GM18526 (cell line): ENCODE data around the gene NEUROD1.

Experiments
- POLR2A ChIP-seq: IDR thresholded peaks from 3 replicates; pipeline ENCODE4 v1.6.1; 2011; ENCODE audit not compliant: insufficient read length; ENCODE audit errors: extremely low read depth

The NEUROD1 gene

GRCh38 chr2:181680055-181680936 is at the start of gene NEUROD1:
Gene NEUROD1 (minus strand): TSS chr2:181680517. CDS start chr2:181678860, 1,657 bp downstream.
- no peak for TF ChIP-seq POLR2A

DNA sequence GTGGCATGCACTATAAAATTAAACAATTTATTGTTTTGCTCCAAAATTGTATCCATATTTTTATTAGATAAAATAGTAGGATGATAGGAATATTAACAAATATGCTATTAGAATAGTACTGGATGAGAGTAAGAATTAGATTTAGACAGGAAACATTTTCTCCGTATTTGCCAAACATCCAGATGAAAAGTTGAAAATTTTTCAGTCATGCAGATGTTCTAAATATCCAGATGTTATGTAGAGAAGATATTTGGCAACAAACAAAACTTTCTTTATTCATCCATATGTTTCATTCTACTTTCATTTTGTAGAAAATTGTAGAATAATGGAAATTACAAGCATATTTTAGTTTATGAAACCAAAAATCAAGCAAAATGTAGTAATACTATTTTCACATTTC is 45.2 kb upstream of the NEUROD1 start:
- TF ChIP-seq POLR2A = no peak

GRCh38 chr2:181724662-181725061 is 44.3 kb upstream of the NEUROD1 start:
- no peak for TF ChIP-seq POLR2A

GRCh38 chr2:181723731-181724130 is 43.4 kb upstream of the NEUROD1 start:
- no peak for TF ChIP-seq POLR2A

GRCh38 chr2:181715033-181715630 is 34.8 kb upstream of the NEUROD1 start:
- TF ChIP-seq POLR2A = no peak

DNA sequence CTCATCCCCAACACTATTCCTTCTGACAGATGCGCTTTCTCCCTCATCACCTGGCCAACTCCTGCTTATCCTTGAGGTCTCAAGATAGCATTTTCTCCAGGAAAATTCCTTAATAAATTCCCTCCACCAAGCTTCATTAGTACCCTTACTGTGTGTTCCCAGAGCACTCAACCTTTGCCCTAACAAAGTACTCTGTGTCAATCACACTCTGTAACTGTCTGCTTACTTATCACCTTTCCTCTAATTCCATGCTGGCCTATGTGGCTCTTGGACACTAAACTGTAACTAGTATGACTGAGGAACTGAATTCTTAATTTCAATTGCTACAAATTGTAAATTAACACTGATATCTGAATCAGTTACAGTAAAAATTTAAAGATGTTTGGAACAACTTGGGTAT is 17.9 kb upstream of the NEUROD1 start:
- no peak for TF ChIP-seq POLR2A

GRCh38 chr2:181697571-181697970 is 17.3 kb upstream of the NEUROD1 start:
- TF ChIP-seq POLR2A = no peak

- TF ChIP-seq POLR2A = no peak
These were observed 16.8 kb upstream of the NEUROD1 start for GRCh38 chr2:181697126-181697525.

DNA sequence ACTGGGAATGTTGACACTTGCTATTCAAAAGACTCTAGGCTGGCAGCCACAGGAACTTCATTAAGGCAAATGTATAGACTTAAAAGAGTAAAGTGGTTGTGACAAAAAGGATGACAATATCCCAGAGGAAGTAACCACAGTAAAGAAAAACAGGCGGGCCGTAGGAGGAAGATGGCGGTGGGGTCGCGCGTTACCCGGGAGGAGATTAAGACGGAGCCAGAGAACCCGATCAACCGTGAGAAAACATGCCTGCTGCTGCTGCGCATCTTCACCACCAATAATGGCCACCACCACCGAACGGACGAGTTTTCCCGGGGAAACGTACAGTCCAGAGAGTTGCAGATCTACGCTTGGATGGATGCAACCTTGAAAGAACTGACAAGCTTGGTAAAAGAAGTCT is 14.0 kb upstream of the NEUROD1 start:
- TF ChIP-seq POLR2A = no peak

- no peak for TF ChIP-seq POLR2A
These were observed 10.5 kb upstream of the NEUROD1 start for GRCh38 chr2:181690860-181691259.

DNA sequence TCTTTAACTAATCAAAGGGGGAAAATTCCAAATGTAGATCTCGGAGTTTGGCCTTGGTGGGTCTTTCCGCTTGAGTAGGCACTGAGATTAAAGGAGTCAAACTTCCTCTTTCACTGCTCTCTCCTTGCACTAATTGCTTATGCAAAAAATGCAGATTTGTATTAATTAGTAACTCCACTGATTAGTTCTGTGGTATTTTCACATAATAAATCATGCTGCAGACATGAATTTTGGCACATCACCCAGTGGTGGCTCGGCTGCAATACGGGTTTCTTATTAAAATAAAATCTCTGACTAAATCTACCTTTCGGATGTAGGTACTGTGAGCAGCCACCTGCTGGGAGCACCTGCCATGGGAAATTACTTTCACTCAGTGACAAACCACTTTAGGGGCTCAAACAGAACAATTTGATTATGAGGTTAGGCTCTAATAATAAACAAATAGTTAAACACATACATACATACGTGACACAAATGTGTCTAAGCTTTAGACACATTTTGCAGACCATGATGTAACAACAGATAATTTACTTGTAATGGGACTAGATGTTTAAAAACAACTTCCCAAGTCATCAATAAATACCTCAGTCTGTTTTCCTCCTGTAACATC is 6.4 kb upstream of the NEUROD1 start:
- no peak for TF ChIP-seq POLR2A

GRCh38 chr2:181685150-181685688 is 4.9 kb upstream of the NEUROD1 start:
- TF ChIP-seq POLR2A = no peak

GRCh38 chr2:181684454-181685149 is 4.3 kb upstream of the NEUROD1 start:
- TF ChIP-seq POLR2A = no peak

DNA sequence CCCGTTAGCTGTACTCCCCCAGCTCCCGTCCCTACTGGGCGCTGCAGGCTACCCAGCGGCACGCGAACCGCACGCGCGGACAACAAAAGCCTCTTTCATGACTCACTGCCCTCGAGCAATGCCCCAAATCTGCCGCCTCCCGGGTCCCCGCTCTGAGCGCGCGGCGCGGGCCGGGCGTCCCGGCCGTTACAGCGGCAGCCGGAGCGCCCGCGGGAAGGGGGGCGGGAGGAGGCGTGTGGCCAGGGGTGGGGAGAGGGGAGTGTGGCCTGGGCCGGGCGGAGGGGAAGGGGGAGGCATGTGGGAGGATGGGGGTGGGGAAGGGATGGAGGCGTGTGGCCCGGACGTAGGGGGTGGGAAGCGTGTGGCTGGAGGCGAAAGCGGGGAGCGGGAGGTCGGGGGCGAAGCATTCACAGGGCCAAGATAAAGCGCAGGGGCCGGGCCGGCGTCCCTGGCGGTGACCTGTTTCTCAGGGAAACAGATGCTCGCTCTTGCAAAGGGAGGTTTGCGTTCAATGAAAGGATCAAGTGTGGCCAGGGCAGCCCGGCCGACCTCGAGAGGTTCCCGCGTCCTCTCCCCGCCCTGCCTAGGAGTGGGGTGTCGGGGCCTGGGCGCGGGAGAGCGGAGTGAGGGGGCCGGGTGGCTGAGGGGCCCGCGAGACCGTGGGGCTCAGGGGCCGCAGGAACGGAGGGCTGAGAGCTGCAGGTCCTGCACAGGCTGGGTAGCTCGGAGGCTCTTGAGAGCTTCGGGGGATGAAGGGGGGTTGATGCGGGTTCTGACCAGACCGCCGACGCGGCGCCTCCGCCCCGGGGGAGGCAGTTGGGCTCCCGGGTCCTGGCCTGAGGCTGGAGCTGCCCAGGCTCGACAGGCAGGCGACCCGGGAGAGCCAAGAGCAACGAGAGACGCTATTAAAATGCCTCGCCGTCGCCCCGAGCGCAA is 3.5 kb upstream of the NEUROD1 start:
- no peak for TF ChIP-seq POLR2A
